ENCODE data around the gene IL6R.
"Not testable (repeated sequence)": the region's sequence is repeated elsewhere in the genome, so short reads cannot be mapped to it uniquely, and the experiment has no call there.

Gene IL6R

GRCh38 chr1:154407198-154408091 is 2.3 kb downstream of the IL6R start:
- peak; percentile 49 to 53 for DNase-seq

GRCh38 chr1:154408174-154408777 is 3.1 kb downstream of the IL6R start:
- no peak for DNase-seq

- DNase-seq, result no peak
Measured at GRCh38 chr1:154410185-154410827, 5.2 kb downstream of the IL6R start.

- DNase-seq, result no peak
Measured at GRCh38 chr1:154411525-154411924, 6.4 kb downstream of the IL6R start.

GRCh38 chr1:154413177-154413783 is 8.1 kb downstream of the IL6R start:
- no peak for DNase-seq

GRCh38 chr1:154414606-154415005 is 9.5 kb downstream of the IL6R start:
- DNase-seq, result no peak

GRCh38 chr1:154416471-154417337 is 11.6 kb downstream of the IL6R start:
- DNase-seq, result no peak

- no peak for DNase-seq
Measured at GRCh38 chr1:154417338-154417608, 12.1 kb downstream of the IL6R start.

GRCh38 chr1:154418062-154418921 is 13.1 kb downstream of the IL6R start:
- DNase-seq, result no peak

- DNase-seq, result no peak
Measured at GRCh38 chr1:154418923-154419619, 13.9 kb downstream of the IL6R start.

- peak; percentile 52 to 78 for DNase-seq
Measured at GRCh38 chr1:154419620-154420571, 14.8 kb downstream of the IL6R start.

GRCh38 chr1:154420961-154421924 is 16.1 kb downstream of the IL6R start:
- DNase-seq, result no peak

GRCh38 chr1:154422049-154422448 is 16.9 kb downstream of the IL6R start:
- DNase-seq, result not testable (repeated sequence)

- no peak for DNase-seq
Measured at GRCh38 chr1:154422521-154422920, 17.4 kb downstream of the IL6R start.

GRCh38 chr1:154423304-154423987 is 18.3 kb downstream of the IL6R start:
- no peak for DNase-seq

- no peak for DNase-seq
Measured at GRCh38 chr1:154423988-154424326, 18.8 kb downstream of the IL6R start.

GRCh38 chr1:154425172-154425571 is 20.0 kb downstream of the IL6R start:
- no peak for DNase-seq

Measured in CD4-positive, alpha-beta T cell treated with Interleukin-4 for 1 hour (primary cell).